Stimulated activated CD8-positive, alpha-beta memory T cell treated with anti-CD3 and anti-CD28 coated beads, Interleukin-4, amount 100 ng/mL, for 1 hour (primary cell): ENCODE results near the gene MDM1.

ENCODE experiments used
- DNase-seq, 2 donors: peaks; one replicate each; pipeline ENCODE4 v3.0.0-alpha.2; 2020; ENCODE audit warnings: low read depth in 2 of 2, low spot score in 1 of 2

MDM1 gene

DNA sequence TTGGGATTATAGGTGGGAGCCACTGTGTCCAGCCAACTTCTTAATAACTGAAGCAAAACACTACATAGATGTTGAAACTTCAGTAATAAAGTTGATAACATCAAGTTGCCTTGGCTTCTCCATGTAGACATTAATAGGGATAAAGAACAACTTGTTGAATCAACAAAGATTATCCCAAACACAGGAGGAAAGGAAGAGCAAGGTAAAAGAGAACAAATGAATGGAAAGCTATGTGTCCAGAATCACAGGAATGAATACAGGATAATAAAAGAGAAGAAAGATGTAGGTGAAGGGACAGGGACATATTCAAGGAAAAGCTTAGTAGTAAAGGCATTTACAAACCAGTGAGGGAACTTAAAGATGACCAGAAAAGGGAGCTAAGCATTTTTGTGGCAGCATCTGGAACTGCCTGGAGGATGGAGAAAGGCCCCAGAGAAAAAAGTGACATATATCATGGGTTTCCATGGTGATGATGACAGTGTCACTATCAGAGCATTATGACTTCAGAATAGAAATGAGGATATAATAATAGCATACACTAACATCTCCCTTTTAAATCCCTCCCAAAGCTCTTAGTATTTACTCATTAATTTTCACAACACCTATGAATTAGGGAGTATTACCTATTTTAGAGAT lies 24.0 kb upstream of the MDM1 start:
- no peak for DNase-seq

DNA sequence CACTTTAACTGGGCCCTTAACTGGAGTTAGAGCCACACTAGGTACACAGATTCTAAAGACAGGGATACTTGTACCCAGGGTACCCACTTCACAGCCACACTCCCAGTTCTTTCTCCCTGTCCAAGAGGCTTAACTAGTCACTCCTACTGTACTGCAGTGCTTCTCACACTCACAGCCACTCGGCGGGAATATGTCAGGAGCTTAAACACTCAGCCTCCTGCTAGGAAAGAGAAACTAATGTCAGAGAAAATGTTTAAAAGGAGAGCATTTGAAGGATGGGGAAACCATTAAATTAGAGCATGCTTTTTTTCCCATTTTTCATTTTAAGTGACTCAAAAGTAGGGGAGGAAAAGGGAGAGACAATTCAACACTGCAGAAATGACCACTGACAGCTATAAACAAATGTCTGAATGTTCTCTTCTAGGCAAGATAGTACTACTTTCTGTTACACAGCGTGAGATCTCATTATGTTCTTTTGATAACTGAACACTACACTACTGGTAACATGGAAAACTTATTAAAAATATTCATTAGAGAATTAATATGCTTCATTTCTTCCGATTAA lies 22.9 kb upstream of the MDM1 start:
- DNase-seq, result no peak

DNA sequence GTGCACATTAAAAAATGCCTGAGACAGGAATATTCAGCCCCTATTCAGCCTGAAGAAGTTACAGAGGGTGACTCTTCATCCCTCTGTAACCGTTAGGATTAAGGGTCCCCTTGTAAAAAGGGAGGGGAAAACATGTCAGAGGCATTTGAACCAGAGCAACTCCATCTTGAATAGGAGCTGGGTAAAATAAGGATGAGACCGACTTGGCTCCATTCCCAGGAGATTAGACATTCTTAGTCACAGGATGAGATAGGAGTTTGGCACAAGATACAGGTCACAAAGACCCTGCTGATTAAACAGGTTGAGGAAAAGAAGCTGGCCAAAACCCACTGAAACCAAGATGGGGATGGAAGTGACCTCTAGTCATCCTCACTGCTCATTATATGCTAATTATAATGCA lies 19.9 kb upstream of the MDM1 start:
- no peak for DNase-seq

DNA sequence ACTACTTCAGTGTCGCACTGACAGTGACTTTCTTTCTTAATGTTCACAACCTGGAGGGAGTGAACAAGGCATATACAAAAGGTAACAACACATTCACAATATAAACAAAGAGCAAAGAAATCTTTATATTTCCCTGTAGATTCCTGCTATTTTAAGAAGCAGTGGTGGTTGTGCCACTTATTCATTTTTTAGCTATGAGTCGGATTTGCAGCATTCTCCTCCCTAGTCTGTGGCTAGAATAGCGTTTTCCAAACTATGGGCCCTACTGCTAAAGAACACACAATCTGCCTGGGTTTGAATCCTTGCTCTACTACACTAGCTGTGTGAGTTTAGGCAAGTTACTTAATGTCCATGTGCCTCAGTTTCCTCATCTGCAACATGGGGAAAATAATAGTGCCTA lies 18.6 kb upstream of the MDM1 start:
- no peak for DNase-seq

DNA sequence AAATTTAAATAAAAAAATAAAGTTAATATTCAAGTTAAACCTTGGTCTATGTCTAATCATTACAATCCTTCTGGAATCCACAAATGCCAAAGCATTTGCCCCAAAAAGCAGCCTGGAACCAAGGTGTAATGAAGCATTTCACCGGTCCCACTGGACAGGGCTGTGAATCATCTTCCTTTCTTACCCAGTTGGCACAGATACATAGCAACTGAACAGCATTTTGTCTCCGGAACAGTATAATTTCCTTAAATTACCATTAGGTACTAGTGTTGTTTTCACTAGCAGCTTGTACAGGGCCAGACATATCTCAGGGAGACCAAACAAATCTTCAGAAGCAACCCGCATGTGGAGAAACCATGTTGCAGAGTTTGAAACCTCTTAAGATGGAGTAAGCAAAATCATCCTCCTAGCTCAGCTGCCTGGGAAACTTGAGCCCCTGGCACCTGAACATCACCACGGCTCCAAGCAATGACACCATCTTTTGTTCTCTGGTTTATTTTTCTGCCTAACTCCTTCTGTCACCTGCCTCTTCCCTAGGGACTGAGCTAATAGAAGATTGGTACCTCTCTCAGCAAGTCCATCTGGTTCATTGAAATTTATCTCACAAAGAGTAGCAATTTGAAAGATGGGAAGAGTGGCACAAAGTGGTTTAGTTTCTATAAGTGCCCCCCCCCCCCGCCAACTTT lies 17.9 kb upstream of the MDM1 start:
- DNase-seq, result no peak

DNA sequence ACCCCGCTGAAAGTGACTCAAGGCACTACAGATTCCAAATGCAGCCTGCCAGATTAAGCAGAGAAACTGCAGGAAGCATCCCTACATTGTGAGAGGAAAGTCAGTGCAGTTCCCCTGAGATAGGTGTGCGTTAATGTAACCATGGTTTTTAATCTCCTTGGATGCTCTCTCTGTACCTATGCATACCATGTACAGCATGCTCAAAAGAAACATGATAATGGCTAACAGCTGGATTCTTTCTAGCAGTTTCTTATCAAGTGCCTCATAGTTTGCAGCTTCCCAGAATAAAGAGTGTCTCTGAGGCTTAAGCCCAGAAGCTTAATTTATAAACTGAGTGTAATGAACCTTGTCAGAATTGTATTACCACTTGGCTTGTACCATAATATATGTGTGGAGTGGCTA lies 17.1 kb upstream of the MDM1 start:
- no peak for DNase-seq

DNA sequence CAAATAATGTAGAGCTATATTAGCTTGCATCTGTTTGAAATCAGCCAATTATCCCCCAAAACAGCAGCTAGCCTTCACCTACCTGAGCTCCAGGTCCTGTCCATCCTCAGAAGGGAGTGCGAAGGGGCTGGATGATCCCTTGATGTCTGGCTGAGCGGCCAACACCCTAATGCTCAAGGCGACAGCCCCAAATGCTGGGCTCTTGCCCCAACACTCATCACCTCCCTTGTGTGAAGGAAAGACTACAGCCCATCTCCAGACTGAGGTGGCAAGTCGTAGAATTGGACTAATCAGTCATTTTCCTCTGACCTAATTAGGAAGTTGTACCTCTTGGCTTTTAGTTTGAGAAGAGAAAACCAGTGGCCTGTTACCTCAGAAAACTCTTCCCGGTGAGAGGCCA lies 16.3 kb upstream of the MDM1 start:
- no peak for DNase-seq

DNA sequence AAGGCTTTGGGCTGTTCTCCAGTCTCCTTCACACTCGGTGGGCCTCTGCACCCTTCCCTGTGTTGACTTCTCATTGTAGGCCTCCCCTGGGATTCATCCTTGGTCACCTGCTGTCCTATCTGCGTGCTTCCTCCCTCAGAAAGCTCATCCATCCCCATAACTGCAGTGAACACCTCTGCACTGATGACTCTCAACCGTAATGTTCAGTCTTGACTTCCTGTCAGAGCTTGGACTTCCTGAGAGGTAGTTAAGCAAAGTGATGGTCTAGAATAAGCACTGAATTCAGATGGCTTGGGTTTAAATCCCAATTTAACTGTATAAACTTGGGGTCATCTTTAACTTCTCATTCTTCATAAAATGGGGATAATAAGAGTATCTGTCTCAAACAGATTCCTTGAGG lies 13.6 kb upstream of the MDM1 start:
- no peak for DNase-seq

DNA sequence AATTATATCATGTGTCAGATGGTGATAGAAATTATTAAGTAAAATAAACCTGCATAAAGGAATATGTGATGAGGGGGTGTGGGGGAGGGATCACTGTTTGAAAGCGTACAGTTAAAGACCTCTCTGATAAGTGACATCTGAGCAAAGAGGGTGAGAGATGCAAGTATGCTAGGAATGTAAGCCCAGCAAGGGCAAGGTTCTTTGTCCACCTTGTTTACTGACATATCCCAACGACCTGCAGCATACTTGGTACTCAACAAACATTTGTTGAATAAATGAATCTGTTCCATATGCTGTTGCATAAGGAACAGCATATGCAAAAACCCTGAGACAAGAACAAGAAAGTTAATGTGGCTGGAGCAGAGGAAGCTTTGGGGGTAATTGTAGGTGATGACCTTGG lies 12.0 kb upstream of the MDM1 start:
- DNase-seq, result no peak

DNA sequence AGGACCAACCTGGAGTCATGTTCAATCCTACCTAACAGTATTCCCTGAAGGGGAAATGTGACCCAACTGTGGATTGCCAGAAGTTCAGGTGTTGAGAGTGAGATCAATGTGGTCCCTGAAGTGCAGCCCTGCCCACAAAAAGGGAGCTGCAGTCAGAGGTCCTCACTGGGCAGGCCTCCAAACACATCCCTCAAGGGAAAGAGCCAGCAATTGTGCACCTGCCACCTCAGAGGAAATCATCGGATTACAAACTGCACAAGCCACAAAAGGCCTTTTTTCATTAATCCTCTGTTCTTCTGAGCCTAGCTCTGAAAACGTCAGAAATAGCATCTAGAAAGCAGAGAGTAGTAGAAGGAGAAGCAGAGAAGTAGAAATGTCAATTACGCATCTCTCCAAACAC lies 10.8 kb upstream of the MDM1 start:
- DNase-seq, result no peak

DNA sequence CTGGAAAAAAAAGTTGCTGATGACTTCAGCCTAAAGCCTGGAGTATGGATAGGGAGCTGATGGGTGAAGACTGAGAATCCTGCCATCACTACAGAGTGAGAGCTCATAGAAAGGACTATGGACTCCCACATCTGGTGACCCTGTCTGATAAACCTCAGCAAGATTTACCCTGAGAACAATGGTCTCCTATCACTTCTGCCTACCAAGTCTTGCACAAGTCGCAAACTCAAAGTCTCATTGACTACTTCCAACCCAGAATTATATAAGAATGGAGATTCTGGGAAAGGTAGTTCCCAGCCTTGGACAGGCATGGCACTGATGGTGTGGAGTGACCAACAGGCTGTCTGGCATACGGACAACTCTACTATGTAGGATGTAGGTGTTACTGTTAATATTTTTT lies 9.7 kb upstream of the MDM1 start:
- DNase-seq, result no peak

DNA sequence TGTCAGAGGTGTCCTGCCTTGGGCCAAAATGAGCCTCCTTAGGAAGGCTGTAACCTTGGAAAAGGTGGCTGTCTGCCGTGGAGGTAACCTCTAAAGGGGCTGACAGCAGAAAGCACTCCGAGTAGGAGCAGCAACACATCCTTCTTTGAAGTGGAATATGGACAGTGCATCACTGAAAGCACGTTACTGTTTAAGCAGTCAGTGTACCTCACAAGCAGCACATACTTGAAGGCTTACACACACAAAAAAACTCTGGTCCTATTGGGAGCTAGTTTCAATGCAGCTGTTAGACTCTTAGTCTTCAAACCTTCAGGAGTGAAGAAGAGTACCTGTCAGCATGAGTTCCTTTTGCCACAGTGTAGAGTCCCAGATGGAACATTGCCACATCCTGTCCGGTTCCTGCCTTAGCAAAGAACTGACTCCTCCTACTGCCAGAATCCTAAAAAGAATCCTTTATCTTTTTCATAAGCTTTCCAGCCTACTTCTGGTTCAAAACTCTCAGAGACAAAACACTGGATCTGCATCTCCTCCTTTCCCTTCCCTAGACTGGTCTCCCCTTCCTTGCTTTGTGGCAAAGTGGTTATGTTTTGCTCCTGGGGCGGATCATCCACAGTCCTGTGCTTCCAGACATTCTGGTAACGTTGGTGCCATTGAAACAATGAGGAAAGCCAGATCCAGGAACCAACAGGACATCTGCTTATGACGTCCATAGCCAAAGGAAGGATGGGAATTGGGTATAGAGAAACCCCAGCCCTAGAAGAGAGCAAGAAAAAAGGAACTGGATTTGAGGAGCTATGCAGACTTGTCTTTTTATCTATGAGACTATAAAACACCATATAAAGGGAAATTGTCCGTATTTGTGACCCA lies 8.5 kb upstream of the MDM1 start:
- DNase-seq, result no peak

DNA sequence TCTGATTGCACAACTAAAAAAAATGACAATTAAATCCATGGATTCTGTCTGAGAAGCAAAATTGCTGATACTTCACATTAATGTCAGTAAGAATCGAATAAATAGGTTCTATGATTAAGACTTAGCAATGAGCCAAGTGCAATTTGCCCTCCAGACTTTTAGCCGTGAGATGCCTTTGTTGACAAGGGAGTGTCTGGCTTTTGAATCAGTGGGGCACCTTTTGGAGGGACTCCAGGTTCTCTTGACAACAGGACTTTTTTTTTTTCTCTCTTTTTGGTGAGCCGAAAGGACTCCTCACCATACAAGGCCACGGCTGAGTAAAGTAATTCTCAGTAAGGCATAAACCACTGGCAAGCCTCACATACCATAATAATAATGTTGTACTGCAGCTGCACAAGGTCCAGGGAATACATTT lies 4.7 kb upstream of the MDM1 start:
- no peak for DNase-seq

DNA sequence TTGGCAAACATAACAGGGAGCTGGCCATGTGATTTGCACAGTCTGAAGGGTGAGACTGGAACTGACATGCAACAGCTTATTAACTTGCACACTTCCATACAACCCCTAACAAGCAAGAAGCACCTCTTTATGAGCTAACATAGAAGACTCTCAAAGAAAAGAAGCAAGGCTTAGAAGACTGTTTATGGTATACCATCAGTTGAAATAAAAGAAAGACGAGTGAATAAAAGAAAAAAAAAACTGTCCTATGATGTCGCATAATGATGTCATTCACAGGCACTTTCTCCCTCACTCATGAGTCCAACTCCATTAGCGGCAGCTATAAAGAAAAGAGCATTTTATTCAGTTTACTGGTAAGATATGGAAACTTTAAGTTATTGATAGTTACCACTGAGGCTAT lies 3.3 kb upstream of the MDM1 start:
- DNase-seq, result no peak

DNA sequence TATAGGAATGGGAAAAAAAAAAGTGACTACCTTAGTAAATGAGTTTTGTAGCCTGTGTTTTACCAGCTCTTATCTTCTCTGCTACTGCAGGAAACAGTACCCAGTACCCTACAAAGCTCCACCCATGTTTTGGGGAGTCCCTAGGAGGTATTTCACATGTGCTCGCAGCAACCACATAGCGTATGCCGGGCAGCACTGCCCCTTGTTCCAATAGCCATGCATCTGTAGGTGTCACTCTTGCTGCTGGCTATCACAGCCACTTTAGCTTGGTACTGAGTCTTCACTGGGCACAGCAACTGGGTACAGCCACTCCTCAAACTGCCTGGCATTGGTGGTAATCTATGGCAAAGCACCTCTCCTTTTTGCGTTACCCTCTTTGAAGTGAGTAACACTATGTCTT lies 2.0 kb upstream of the MDM1 start:
- no peak for DNase-seq

DNA sequence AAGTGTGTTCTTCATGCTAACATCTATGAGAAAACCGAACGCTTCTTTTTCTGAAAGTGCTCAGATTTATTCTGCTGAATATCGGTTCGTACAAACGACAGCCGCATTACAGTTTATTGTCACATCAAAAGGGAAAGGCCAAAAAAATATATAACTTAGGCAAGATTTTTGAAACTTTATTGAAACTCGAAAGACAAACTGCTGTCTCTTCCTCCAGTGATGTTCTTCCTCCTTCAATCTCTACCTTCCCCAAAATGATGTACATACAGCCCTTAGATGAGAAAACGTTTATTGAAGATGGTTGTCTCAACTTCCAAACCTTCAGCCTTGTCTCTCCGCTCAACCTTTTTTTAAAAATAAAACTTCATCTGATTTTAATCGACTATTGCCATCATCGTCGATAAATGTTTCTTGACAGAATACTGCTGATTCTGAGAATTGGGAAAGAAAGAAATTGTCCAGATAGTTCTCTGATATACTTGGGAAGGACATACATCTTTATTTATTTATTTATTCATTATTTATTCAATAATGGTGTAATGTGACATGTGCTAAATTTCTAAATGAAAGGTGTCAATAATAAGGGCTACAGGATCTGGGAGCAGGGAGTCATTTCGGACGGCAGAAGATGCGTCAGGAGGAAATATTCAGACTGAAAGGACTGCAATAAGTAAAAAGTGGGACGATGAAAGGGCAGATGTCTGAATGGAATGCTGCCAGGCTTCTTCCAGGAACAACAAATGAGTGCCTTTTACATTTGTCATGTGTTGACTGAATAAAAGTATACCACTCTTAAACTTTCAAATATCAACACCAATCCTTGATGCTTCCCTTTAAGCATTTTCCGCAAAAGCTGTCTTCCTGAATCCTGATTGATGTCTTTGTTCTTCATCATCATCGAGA lies 817 bp upstream of the MDM1 start:
- DNase-seq, result no peak

DNA sequence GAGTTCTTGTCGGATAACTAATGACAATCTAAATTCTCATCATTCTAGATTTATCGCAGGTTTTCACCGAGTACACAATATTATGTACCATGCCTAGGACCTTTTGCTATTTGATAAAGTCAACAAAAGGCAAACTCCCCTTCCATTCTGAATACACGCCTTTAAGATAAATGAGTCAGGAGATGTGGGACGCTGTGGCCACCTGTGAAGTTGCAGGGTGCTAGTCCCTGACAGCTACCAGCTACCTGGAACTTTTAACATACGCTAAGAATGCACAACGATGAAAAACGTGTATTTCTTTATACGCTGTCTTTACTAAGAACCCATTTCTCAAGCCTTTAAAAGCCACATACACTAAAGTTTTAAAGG lies 678 bp downstream of the MDM1 start:
- DNase-seq, result no peak

DNA sequence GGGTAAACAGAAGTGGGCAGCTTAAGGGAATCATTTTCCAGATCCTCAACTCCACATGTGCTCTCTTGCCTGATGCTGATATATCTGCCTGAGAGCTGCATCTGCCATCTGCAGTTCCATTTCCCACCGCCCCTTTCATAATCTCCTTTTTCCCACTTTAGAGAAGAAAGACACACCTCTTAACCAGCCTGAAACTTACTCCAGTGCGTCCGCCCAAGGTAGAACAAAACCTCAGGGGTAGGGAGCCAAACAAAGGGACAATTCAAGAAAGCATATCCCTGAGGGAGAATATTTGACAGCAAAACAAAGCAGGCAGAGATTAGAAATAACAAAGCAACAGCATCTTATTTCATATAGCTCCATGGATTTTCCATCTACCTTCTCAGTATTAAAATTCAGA lies 4.3 kb downstream of the MDM1 start:
- DNase-seq, result no peak

DNA sequence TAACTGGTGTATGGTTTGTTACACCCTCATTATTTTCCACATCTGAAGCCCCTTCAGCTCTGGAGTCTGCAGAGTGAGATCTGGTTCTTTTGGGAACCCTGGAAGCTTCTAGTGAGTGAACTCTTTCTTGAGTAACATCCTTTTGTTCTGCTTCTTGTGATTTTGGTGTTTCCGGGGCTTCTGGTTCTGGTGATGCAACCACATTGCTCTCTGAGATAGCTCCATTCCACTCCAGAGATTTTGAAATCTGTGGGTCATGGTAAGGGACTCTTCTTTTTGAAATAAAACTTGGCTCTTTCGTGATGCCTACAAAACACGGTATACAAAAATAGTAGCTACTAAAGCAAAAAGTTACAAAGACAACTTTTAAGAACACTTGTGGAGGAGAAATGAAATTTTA lies 5.4 kb downstream of the MDM1 start:
- no peak for DNase-seq

DNA sequence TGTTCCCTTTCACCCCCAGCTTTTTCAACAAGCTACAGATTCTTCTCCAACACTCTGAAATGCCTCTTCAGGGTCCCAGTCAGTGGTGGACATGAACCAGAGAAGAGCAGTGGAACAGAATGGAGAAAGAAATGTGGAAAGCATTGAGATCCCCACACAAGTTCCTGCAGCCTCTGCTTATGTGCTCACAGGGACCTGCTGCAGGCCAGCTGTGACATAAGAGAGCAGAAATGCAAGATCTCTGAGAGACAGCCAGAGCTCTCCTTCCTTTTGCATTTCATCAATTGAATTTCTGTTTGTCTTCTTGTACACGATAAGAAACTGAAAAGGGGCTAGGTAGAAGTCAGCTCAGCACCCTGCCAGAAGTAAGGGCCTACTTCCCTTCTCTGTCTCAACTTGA lies 6.2 kb downstream of the MDM1 start:
- DNase-seq, result no peak

DNA sequence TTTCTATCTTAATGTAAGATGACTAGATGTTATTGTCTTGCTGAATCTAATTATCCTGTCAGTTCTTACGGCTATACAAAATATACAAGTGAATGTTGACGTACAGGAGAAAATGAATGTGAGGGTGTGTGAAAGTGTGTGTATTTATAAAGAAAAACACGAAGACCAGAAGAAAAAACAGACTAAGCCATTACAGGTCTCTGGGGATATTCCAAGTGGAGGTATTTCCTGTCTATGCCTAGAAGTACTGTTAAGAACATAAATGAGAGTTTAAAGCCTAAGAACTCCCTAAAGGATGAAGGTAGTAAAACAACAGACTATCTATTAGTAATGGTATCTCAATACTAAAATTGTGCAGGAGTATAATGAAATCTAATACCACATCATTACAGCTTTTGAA lies 7.6 kb downstream of the MDM1 start:
- no peak for DNase-seq
